A549 (cell line): ENCODE data around the gene ATP5MK. TPM values are rescaled to one million over a fixed set of nuclear protein-coding genes. Genes with fewer than 3 reads are reported as not detected.

Source experiments
- ATAC-seq, 2 experiments: fragments of 200-7000 bp in 1 of 2; fragments of >200 bp in 1 of 2; cut with Nextera tagmentation in 1 of 2; cut with Tn5 transposase in 1 of 2; 3 replicates each; pipeline versions ENCODE4 v1.8.0 to v1.9.1; 2018 to 2020; ENCODE audit warnings: mild to moderate bottlenecking in 1 of 2, moderate library complexity in 1 of 2
- CTCF ChIA-PET: fragments of 300-600 bp; sonication (Branson Sonifier 250); formaldehyde crosslinking; extraction: SDS; loops from one replicate; lab custom pipeline; 2021; ENCODE audit warnings: antibody characterized with exemption, inconsistent platforms; lab: Yijun Ruan, JAX
- POLR2A ChIA-PET: fragments of 350-600 bp; formaldehyde crosslinking; extraction: SDS; loops from one replicate; lab custom pipeline; 2021; ENCODE audit warnings: antibody characterized with exemption, inconsistent platforms; lab: Yijun Ruan, JAX
- DNase-seq, 2 experiments: peaks; one replicate each; pipeline versions ENCODE4 v3.0.0 to v3.0.0-alpha.2; 2011 to 2016; ENCODE audit warnings: low read depth in 1 of 2, low spot score in 1 of 2
- FAIRE-seq: peaks from 2 replicates; lab custom pipeline; 2011; peaks lifted over from hg19 to GRCh38; lab: Jason Lieb, UNC
- H3K27ac ChIP-seq, 2 experiments: fragments of >200 bp; sonication (Bioruptor Twin); formaldehyde crosslinking; 3 replicates each; pipeline ENCODE4 v1.5.1; 2016 to 2017
- H3K4me1 ChIP-seq: fragments of >200 bp; sonication (Bioruptor Twin); formaldehyde crosslinking; 3 replicates; pipeline ENCODE4 v1.6.1; 2016
- H3K4me2 ChIP-seq: fragments of >200 bp; sonication (Bioruptor Twin); formaldehyde crosslinking; 3 replicates; pipeline ENCODE4 v1.6.1; 2016
- H3K4me3 ChIP-seq: fragments of >200 bp; sonication (Bioruptor Twin); formaldehyde crosslinking; 3 replicates; pipeline ENCODE4 v1.5.1; 2016
- H3K9me3 ChIP-seq: fragments of >200 bp; sonication (Bioruptor Twin); formaldehyde crosslinking; 3 replicates; pipeline ENCODE4 v1.6.1; 2016
- ATOH8 ChIP-seq: fragments of 250-450 bp; sonication (Bioruptor Pico); IDR thresholded peaks from 2 replicates; pipeline ENCODE4 v1.5.0; 2020; ENCODE audit warnings: low read depth, mild to moderate bottlenecking, moderate library complexity
- BCL3 ChIP-seq: fragments of >200 bp; sonication (Bioruptor Twin); formaldehyde crosslinking; IDR thresholded peaks from 3 replicates; pipeline ENCODE4 v1.6.1; 2016
- BHLHE40 ChIP-seq: IDR thresholded peaks from 2 replicates; pipeline ENCODE4 v1.6.1; 2012; ENCODE audit warnings: low read depth, low read length, inconsistent platforms
- CBX2 ChIP-seq: fragments of 200-600 bp; sonication (generic); IDR thresholded peaks from 2 replicates; pipeline ENCODE4 v1.6.1; 2016; ENCODE audit warnings: low read depth, mild to moderate bottlenecking, borderline replicate concordance
- E2F6 ChIP-seq: IDR thresholded peaks from 2 replicates; pipeline ENCODE4 v1.6.1; 2012; ENCODE audit warnings: low read depth, borderline replicate concordance
- ELK1 ChIP-seq: fragments of 150-350 bp; IDR thresholded peaks from 2 replicates; pipeline ENCODE4 v1.6.1; 2014; ENCODE audit warnings: low read depth, mild to moderate bottlenecking, low read length
- EP300 ChIP-seq, 2 experiments: fragments of >200 bp; sonication (Bioruptor Twin); formaldehyde crosslinking; IDR thresholded peaks; 2 replicates in 1 of 2; 3 replicates in 1 of 2; pipeline ENCODE4 v1.6.1; 2016 to 2017
- FOSB ChIP-seq: fragments of 250-450 bp; sonication (Bioruptor Pico); IDR thresholded peaks from 2 replicates; pipeline ENCODE4 v1.5.0; 2020; ENCODE audit warnings: mild to moderate bottlenecking, moderate library complexity
- GATA3 ChIP-seq: IDR thresholded peaks from 2 replicates; pipeline ENCODE4 v1.6.1; 2012; ENCODE audit warnings: borderline replicate concordance
- HDAC2 ChIP-seq: fragments of 200-600 bp; sonication (generic); IDR thresholded peaks from 2 replicates; pipeline ENCODE4 v1.6.1; 2016
- HEYL ChIP-seq: fragments of 250-450 bp; sonication (Bioruptor Pico); IDR thresholded peaks from 2 replicates; pipeline ENCODE4 v1.8.0; 2021; ENCODE audit warnings: mild to moderate bottlenecking, moderate library complexity
- HMGXB4 ChIP-seq: fragments of 250-450 bp; sonication (Bioruptor Pico); IDR thresholded peaks from 2 replicates; pipeline ENCODE4 v1.5.0; 2021; ENCODE audit warnings: mild to moderate bottlenecking, moderate library complexity, borderline replicate concordance
- JUN ChIP-seq, 2 experiments: fragments of >200 bp; sonication (Bioruptor Twin); formaldehyde crosslinking; IDR thresholded peaks; 2 replicates in 1 of 2; 3 replicates in 1 of 2; pipeline ENCODE4 v1.6.1; 2016 to 2017
- KDM5A ChIP-seq: fragments of 200-600 bp; sonication (generic); IDR thresholded peaks from 2 replicates; pipeline ENCODE4 v1.6.1; 2016; ENCODE audit warnings: antibody characterized with exemption, mild to moderate bottlenecking
- MAFK ChIP-seq: fragments of 450-650 bp; IDR thresholded peaks from 2 replicates; pipeline ENCODE4 v1.6.1; 2014; ENCODE audit not compliant: partially characterized antibody
- MAX ChIP-seq: IDR thresholded peaks from 2 replicates; pipeline ENCODE4 v1.6.1; 2012
- MYC ChIP-seq: IDR thresholded peaks from 2 replicates; pipeline ENCODE4 v1.6.1; 2012; ENCODE audit warnings: mild to moderate bottlenecking, inconsistent platforms, low read length, improper control_type of control experiment, borderline replicate concordance
- NFE2L2 ChIP-seq: fragments of 150-350 bp; conservative IDR thresholded peaks from 2 replicates; pipeline ENCODE4 v1.6.1; 2014; ENCODE audit warnings: low read length
- NPAS2 ChIP-seq: fragments of 250-450 bp; sonication (Bioruptor Pico); IDR thresholded peaks from 2 replicates; pipeline ENCODE4 v1.8.0; 2022; ENCODE audit warnings: mild to moderate bottlenecking, moderate library complexity, borderline replicate concordance
- PBX3 ChIP-seq: IDR thresholded peaks from 2 replicates; pipeline ENCODE4 v1.6.1; 2012
- PHF8 ChIP-seq: fragments of 200-600 bp; sonication (generic); IDR thresholded peaks from 2 replicates; pipeline ENCODE4 v1.6.1; 2016; ENCODE audit warnings: low read depth, mild to moderate bottlenecking, antibody characterized with exemption, moderate library complexity, borderline replicate concordance
- POLR2A ChIP-seq: IDR thresholded peaks from 2 replicates; pipeline ENCODE4 v1.6.1; 2012; ENCODE audit warnings: mild to moderate bottlenecking, low read length
- POLR2AphosphoS2 ChIP-seq: conservative IDR thresholded peaks from 2 replicates; pipeline ENCODE4 v1.6.1; 2012; ENCODE audit warnings: low read length, improper control_type of control experiment, inconsistent platforms
- RARB ChIP-seq: fragments of 250-450 bp; sonication (Bioruptor Pico); IDR thresholded peaks from 2 replicates; pipeline ENCODE4 v1.8.0; 2021; ENCODE audit warnings: mild to moderate bottlenecking, moderate library complexity
- RFX5 ChIP-seq: fragments of 450-650 bp; IDR thresholded peaks from 2 replicates; pipeline ENCODE4 v1.7.1; 2014; ENCODE audit warnings: antibody characterized with exemption, mild to moderate bottlenecking, moderate library complexity
- USF2 ChIP-seq: fragments of 450-650 bp; IDR thresholded peaks from 2 replicates; pipeline ENCODE4 v1.6.1; 2014; ENCODE audit warnings: antibody characterized with exemption
- ZNF302 ChIP-seq: fragments of 250-450 bp; sonication (Bioruptor Pico); IDR thresholded peaks from 2 replicates; pipeline ENCODE4 v1.9.0; 2021; ENCODE audit warnings: inconsistent platforms, mild to moderate bottlenecking, moderate library complexity
- WGBS: methylation state at CpG from one replicate; pipeline ENCODE4 v1.1.6; 2017; ENCODE audit errors: missing lambda C conversion rate; 5-methylcytosine and 5-hydroxymethylcytosine counted together
- polyA minus RNA-seq: library from RNA; depleted of rRNA, polyadenylated mRNA; stranded (reverse); fragments of >200 nt; gene quantifications from 2 replicates; pipeline ENCODE4 v1.2.3, GENCODE V29; 2011; rRNA and poly(A)+ RNA removed
- polyA plus RNA-seq, 4 experiments: library from polyadenylated mRNA; depleted of rRNA in 3 of 4; stranded (reverse); fragments of >200 nt; fragmentation: RNase III in 1 of 4; extraction: RNeasy Plus Mini Kit Qiagen cat#74134 plus additional on column Dnase treatment in 1 of 4; gene quantifications; 2 replicates in 3 of 4; 3 replicates in 1 of 4; pipeline ENCODE4 v1.2.3, GENCODE V29; 2011 to 2017

The ATP5MK gene
- polyA plus RNA-seq (2011; rRNA removed): 492 and 504 TPM in 2 replicates
- 238 and 292 TPM in 2 replicates for polyA plus RNA-seq (2012; cell fraction: cytosol; rRNA removed)
- polyA plus RNA-seq (2012; cell fraction: nucleus; rRNA removed): 66.0 and 191 TPM in 2 replicates
- 648 to 682 TPM (median 679 TPM) in 3 replicates for polyA plus RNA-seq (2017; fragmentation: RNase III; extraction: RNeasy Plus Mini Kit Qiagen cat#74134 plus additional on column Dnase treatment)
- 16.4 and 23.4 TPM in 2 replicates for polyA minus RNA-seq

GRCh38 chr10:103396067-103396788 is at the start of gene ATP5MK, which contains the start of gene PDCD11:
Gene ATP5MK (minus strand): TSS chr10:103396475. CDS start chr10:103392457, 4,018 bp downstream.
Gene PDCD11 (plus strand): TSS chr10:103396626. CDS start chr10:103398427, 1,801 bp downstream.
- FAIRE-seq (no peak), ATAC-seq (peak; percentile 100), DNase-seq (peak; percentile 97 to 98)
- Histone ChIP-seq H3K4me3 (peak within 1 kb of the TSS; percentile 88), H3K9me3 (no peaks in the 10 kb centered on the region), H3K27ac (peak within 1 kb of the TSS; percentile 90 to 96), H3K4me2 (peak within 1 kb of the TSS; percentile 98), H3K4me1 (peaks cover 28% of the 10 kb centered on the region)
- ChIA-PET POLR2A (interaction anchor here (0.5 to 1.7 kb wide), 3 partner anchors 8 to 1282 kb away, joined by 3 to 7 read pairs (median 5); partner anchors contain the start of gene TAF5), CTCF (interaction anchor here (0.9 to 2.0 kb wide), 5 partner anchors 9 to 197 kb away, joined by 3 to 11 read pairs (median 4); partner anchors contain the start of gene TAF5)
- no peak for TF ChIP-seq NFE2L2
- no peak for TF ChIP-seq PHF8
- no peak for TF ChIP-seq MAFK
- TF ChIP-seq HEYL (CRISPR knock-in tag): no peak
- TF ChIP-seq PBX3: peak; percentile 8; the same call in 1 of the 2 replicates
- no peak for TF ChIP-seq ATOH8
- no peak for TF ChIP-seq ELK1
- TF ChIP-seq E2F6: peak; percentile 82
- TF ChIP-seq NPAS2: no peak
- TF ChIP-seq JUN (IDR thresholded peaks at IDR 0.05): peak; percentile 59 to 77; a peak in 3 of 5 replicates
- no peak for TF ChIP-seq USF2
- TF ChIP-seq BCL3: peak; percentile 93
- no peak for TF ChIP-seq POLR2AphosphoS2
- peak; percentile 98 for TF ChIP-seq MAX
- no peak for TF ChIP-seq BHLHE40
- no peak for TF ChIP-seq RARB (CRISPR knock-in tag)
- no peak for TF ChIP-seq CBX2
- no peak for TF ChIP-seq HMGXB4 (CRISPR knock-in tag)
- no peak for TF ChIP-seq HDAC2
- no peak for TF ChIP-seq ZNF302 (CRISPR knock-in tag)
- TF ChIP-seq RFX5: peak; percentile 57; the same call in 1 of the 2 replicates
- 0 out of 2 replicates have a peak, but pooled peaks have one; percentile 38 for TF ChIP-seq GATA3
- no peak for TF ChIP-seq EP300 (IDR thresholded peaks at IDR 0.05)
- peak; percentile 89; the same call in 1 of the 2 replicates for TF ChIP-seq MYC
- TF ChIP-seq KDM5A: 0 out of 2 replicates have a peak, but pooled peaks have one; percentile 27
- TF ChIP-seq POLR2A: peak; percentile 94
- TF ChIP-seq FOSB (CRISPR knock-in tag): no peak
- WGBS: 1% methylated on average over 51 of the region's 56 CpGs
